Cardiac fibroblast (primary cell): ENCODE data around the gene SMYD3.
A peak's percentile ranks its signal among the peaks of the same experiment; 100 is the strongest.

Experiments
- DNase-seq, 2 donors: peaks; one replicate each; pipeline versions ENCODE4 v3.0.0 to v3.0.0-alpha.2; 2010; ENCODE audit warnings: low read depth in 2 of 2
- H3K4me3 ChIP-seq, 2 donors: replicated peaks in 1 of 2; 1 replicate in 1 of 2; 2 replicates in 1 of 2; pipeline ENCODE4 v1.5.1; 2011; ENCODE audit warnings: low read depth in 2 of 2, low read length in 2 of 2, mild to moderate bottlenecking in 2 of 2, moderate library complexity in 1 of 2
- CTCF ChIP-seq: IDR thresholded peaks from one replicate; pipeline ENCODE4 v1.5.1; 2011; ENCODE audit warnings: low read depth, mild to moderate bottlenecking, low read length, inconsistent platforms

The SMYD3 gene

GRCh38 chr1:246269466-246269865 lies 237.6 kb downstream of the SMYD3 start:
- peak in 1 of 2 donors; percentile 25 for DNase-seq
- no peak for TF ChIP-seq CTCF
- no peak overlapping the region for H3K4me3 ChIP-seq

- no peak for DNase-seq
- no peak overlapping the region for H3K4me3 ChIP-seq
- no peak for TF ChIP-seq CTCF
Observed at GRCh38 chr1:246267896-246268295, 239.2 kb downstream of the SMYD3 start.

GRCh38 chr1:246267426-246267825 lies 239.7 kb downstream of the SMYD3 start:
- H3K4me3 ChIP-seq: no peak overlapping the region
- no peak for TF ChIP-seq CTCF
- DNase-seq: no peak

GRCh38 chr1:246265481-246265880 lies 241.6 kb downstream of the SMYD3 start:
- TF ChIP-seq CTCF: no peak
- H3K4me3 ChIP-seq: no peak overlapping the region
- DNase-seq: no peak

- DNase-seq: no peak
- no peak overlapping the region for H3K4me3 ChIP-seq
- TF ChIP-seq CTCF: no peak
Observed at GRCh38 chr1:246262281-246262680, 244.8 kb downstream of the SMYD3 start.

- peak in 1 of 2 donors; percentile 3 for DNase-seq
- no peak overlapping the region for H3K4me3 ChIP-seq
- peak; percentile 24 for TF ChIP-seq CTCF
Observed at GRCh38 chr1:246261639-246262038, 245.4 kb downstream of the SMYD3 start.

- TF ChIP-seq CTCF: no peak
- no peak for DNase-seq
- no peak overlapping the region for H3K4me3 ChIP-seq
Observed at GRCh38 chr1:246258250-246258649, 248.8 kb downstream of the SMYD3 start.
